H9 (cell line): Measurements from ENCODE around the gene LDB1. TPM values are rescaled to one million over a fixed set of nuclear protein-coding genes. Genes with fewer than 3 reads are reported as not detected.

Source experiments
- DNase-seq: peaks from one replicate; pipeline ENCODE4 v3.0.0-alpha.2; 2017
- H2AFZ ChIP-seq: one replicate; pipeline ENCODE4 v1.6.1; 2013; ENCODE audit warnings: mild to moderate bottlenecking, low read length, control low read depth, moderate library complexity
- H2AK5ac ChIP-seq: 2 replicates; pipeline ENCODE4 v1.6.1; 2013; ENCODE audit warnings: low read length, control low read depth, mixed read lengths; ENCODE audit not compliant: insufficient read length
- H2BK120ac ChIP-seq: one replicate; pipeline ENCODE4 v1.6.1; 2013; ENCODE audit warnings: low read depth, mild to moderate bottlenecking, low read length, control low read depth, inconsistent platforms; ENCODE audit not compliant: poor library complexity, severe bottlenecking
- H2BK12ac ChIP-seq: 2 replicates; pipeline ENCODE4 v1.6.1; 2013; ENCODE audit warnings: low read length, control low read depth, mixed read lengths, low read depth; ENCODE audit not compliant: insufficient read length
- H2BK15ac ChIP-seq: 2 replicates; pipeline ENCODE4 v1.6.1; 2013; ENCODE audit warnings: low read depth, low read length, control low read depth
- H2BK20ac ChIP-seq: one replicate; pipeline ENCODE4 v1.6.1; 2013; ENCODE audit warnings: low read depth, mild to moderate bottlenecking, low read length, control low read depth, inconsistent platforms; ENCODE audit not compliant: poor library complexity, severe bottlenecking
- H2BK5ac ChIP-seq: 2 replicates; pipeline ENCODE4 v1.6.1; 2013; ENCODE audit warnings: low read length, control low read depth, mixed read lengths; ENCODE audit not compliant: insufficient read length
- H3K14ac ChIP-seq: 2 replicates; pipeline ENCODE4 v1.6.1; 2013; ENCODE audit warnings: low read length, control low read depth; ENCODE audit not compliant: insufficient read depth
- H3K18ac ChIP-seq: 2 replicates; pipeline ENCODE4 v1.6.1; 2013; ENCODE audit warnings: low read depth, mild to moderate bottlenecking, mixed read lengths, low read length, control low read depth; ENCODE audit not compliant: insufficient read length
- H3K23ac ChIP-seq: 2 replicates; pipeline ENCODE4 v1.6.1; 2013; ENCODE audit warnings: low read length, control low read depth, mixed read lengths, low read depth; ENCODE audit not compliant: insufficient read length
- H3K23me2 ChIP-seq: 2 replicates; pipeline ENCODE4 v1.6.1; 2013; ENCODE audit warnings: low read depth, mild to moderate bottlenecking, mixed read lengths, low read length, control low read depth; ENCODE audit not compliant: insufficient read length, poor library complexity, severe bottlenecking
- H3K27ac ChIP-seq: 2 replicates; pipeline ENCODE4 v1.5.1; 2013; ENCODE audit warnings: low read length, control low read depth, mixed read lengths, low read depth; ENCODE audit not compliant: insufficient read length
- H3K27me3 ChIP-seq: 2 replicates; pipeline ENCODE4 v1.6.1; 2013; ENCODE audit warnings: low read length, control low read depth, inconsistent platforms; ENCODE audit not compliant: insufficient read depth
- H3K4ac ChIP-seq: 2 replicates; pipeline ENCODE4 v1.6.1; 2013; ENCODE audit warnings: low read depth, mild to moderate bottlenecking, control low read depth, inconsistent platforms, low read length, moderate library complexity
- H3K4me1 ChIP-seq: 2 replicates; pipeline ENCODE4 v1.6.1; 2013; ENCODE audit warnings: low read length, control low read depth, inconsistent platforms; ENCODE audit not compliant: insufficient read depth
- H3K4me2 ChIP-seq: 2 replicates; pipeline ENCODE4 v1.6.1; 2013; ENCODE audit warnings: low read length, control low read depth, mixed read lengths; ENCODE audit not compliant: insufficient read length, insufficient read depth
- H3K56ac ChIP-seq: 2 replicates; pipeline ENCODE4 v1.6.1; 2013; ENCODE audit warnings: low read depth, mild to moderate bottlenecking, mixed read lengths, low read length, control low read depth; ENCODE audit not compliant: insufficient read length
- H3K79me1 ChIP-seq: 2 replicates; pipeline ENCODE4 v1.6.1; 2013; ENCODE audit warnings: low read depth, mild to moderate bottlenecking, moderate library complexity, low read length, control low read depth, inconsistent platforms; ENCODE audit not compliant: insufficient read depth, poor library complexity, severe bottlenecking
- H3K79me2 ChIP-seq: 2 replicates; pipeline ENCODE4 v1.6.1; 2013; ENCODE audit warnings: low read length, control low read depth, inconsistent platforms; ENCODE audit not compliant: insufficient read depth
- H3K9ac ChIP-seq: 2 replicates; pipeline ENCODE4 v1.6.1; 2013; ENCODE audit warnings: low read length, control low read depth, mixed read lengths; ENCODE audit not compliant: insufficient read length; ENCODE audit errors: extremely low read depth
- H3K9me3 ChIP-seq: one replicate; pipeline ENCODE4 v1.6.1; 2013; ENCODE audit warnings: low read depth, low read length, inconsistent platforms; ENCODE audit not compliant: control insufficient read depth
- H3T11ph ChIP-seq: one replicate; pipeline ENCODE4 v1.6.1; 2013; ENCODE audit warnings: mild to moderate bottlenecking, low read length, control low read depth, inconsistent platforms
- H4K20me1 ChIP-seq: one replicate; pipeline ENCODE4 v1.6.1; 2013; ENCODE audit not compliant: control insufficient read depth, insufficient read length, insufficient read depth
- H4K5ac ChIP-seq: 2 replicates; pipeline ENCODE4 v1.6.1; 2013; ENCODE audit warnings: low read depth, mild to moderate bottlenecking, mixed read lengths, low read length, control low read depth; ENCODE audit not compliant: insufficient read length
- H4K8ac ChIP-seq: replicated peaks from 2 replicates; pipeline ENCODE4 v1.6.1; 2013; ENCODE audit warnings: low read length, control low read depth, mixed read lengths, low read depth; ENCODE audit not compliant: insufficient read length
- H4K91ac ChIP-seq: 2 replicates; pipeline ENCODE4 v1.6.1; 2013; ENCODE audit warnings: low read depth, mild to moderate bottlenecking, moderate library complexity, mixed read lengths, low read length, control low read depth; ENCODE audit not compliant: insufficient read length
- H3K27ac Mint-ChIP-seq, 3 experiments: 2 replicates in 2 of 3; 3 replicates in 1 of 3; pipeline ENCODE4 v1.8.0; 2020 to 2021; ENCODE audit warnings: mixed read lengths in 3 of 3, mild to moderate bottlenecking in 1 of 3, moderate library complexity in 1 of 3
- H3K27me3 Mint-ChIP-seq: 2 replicates; pipeline ENCODE4 v1.8.0; 2021; ENCODE audit warnings: low read depth, mild to moderate bottlenecking, moderate library complexity, mixed read lengths
- H3K36me3 Mint-ChIP-seq, 3 experiments: 2 replicates in 2 of 3; 3 replicates in 1 of 3; pipeline ENCODE4 v1.8.0; 2020 to 2021; ENCODE audit warnings: low read depth in 3 of 3, mixed read lengths in 3 of 3; ENCODE audit not compliant: insufficient read depth in 1 of 3
- H3K4me1 Mint-ChIP-seq, 2 experiments: 2 replicates each; pipeline ENCODE4 v1.8.0; 2020; ENCODE audit warnings: mixed read lengths in 2 of 2
- H3K4me3 Mint-ChIP-seq, 2 experiments: 2 replicates in 1 of 2; 3 replicates in 1 of 2; pipeline ENCODE4 v1.8.0; 2020 to 2021; ENCODE audit warnings: mild to moderate bottlenecking in 2 of 2, mixed read lengths in 2 of 2, moderate library complexity in 1 of 2
- H3K9me3 Mint-ChIP-seq, 2 experiments: 2 replicates in 1 of 2; 3 replicates in 1 of 2; pipeline ENCODE4 v1.8.0; 2020; ENCODE audit warnings: mild to moderate bottlenecking in 2 of 2, mixed read lengths in 2 of 2, moderate library complexity in 1 of 2
- WGBS: extraction: QIAGEN DNeasy Blood & Tissue Kit; methylation state at CpG from one replicate; pipeline ENCODE4 v1.1.7; 2013; ENCODE audit warnings: missing lambda C conversion rate, low lambda C conversion rate, mixed read lengths; ENCODE audit not compliant: insufficient read length; ENCODE audit errors: extremely low coverage; 5-methylcytosine and 5-hydroxymethylcytosine counted together
- total RNA-seq: library from RNA; stranded (reverse); gene quantifications from 2 replicates; pipeline ENCODE4 v1.2.1, GENCODE V29; 2021
- TF ChIP-seq, protein P1 (sequence below): fragments of 200-600 bp; sonication (generic); conservative IDR thresholded peaks from 3 replicates; pipeline ENCODE4 v1.8.0; 2021; ENCODE audit warnings: antibody characterized with exemption, mild to moderate bottlenecking

Gene LDB1
- total RNA-seq, 1 experiment from 2014 or later, result 80.5 TPM

DNA sequence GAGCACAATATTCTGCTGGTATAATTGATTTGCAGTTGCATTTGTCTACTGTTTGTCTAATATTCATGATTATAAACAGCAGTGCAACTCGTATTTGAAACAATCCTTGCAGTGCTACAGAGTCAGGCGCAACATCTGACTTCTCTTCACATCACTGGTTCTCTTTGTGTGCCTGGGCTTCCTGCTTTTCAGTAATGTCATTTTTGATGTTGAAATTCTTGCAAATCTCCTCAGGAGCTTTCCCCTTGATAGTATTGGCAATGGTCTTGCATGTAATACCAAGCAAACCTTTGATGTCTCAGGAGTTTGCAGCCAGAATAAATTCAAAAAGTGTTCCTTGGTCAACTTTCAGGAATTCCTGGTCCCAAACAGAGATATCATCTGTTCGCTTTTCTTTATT, 34.8 kb downstream of the LDB1 start:
- Histone ChIP-seq H3K18ac (no peak overlapping the region), H4K8ac (no peak overlapping the region), H4K5ac (no peak overlapping the region), H2BK20ac (no peak overlapping the region), H3T11ph (no peak overlapping the region), H2BK120ac (no peak overlapping the region), H3K9ac (no peak overlapping the region), H2AFZ (no peak overlapping the region), H3K4ac (no peak overlapping the region), H3K79me1 (no peaks in the 10 kb centered on the region), H2BK12ac (no peak overlapping the region), H2BK15ac (no peak overlapping the region), H3K27me3 (no peaks in the 10 kb centered on the region), H4K91ac (no peak overlapping the region), H3K23ac (no peak overlapping the region), H2AK5ac (no peak overlapping the region), H4K20me1 (no peaks in the 10 kb centered on the region), H3K4me2 (no peak overlapping the region), H3K9me3 (no peaks in the 10 kb centered on the region), H3K4me1 (no peaks in the 10 kb centered on the region), H3K14ac (no peak overlapping the region), H3K27ac (no peak overlapping the region), H3K23me2 (no peaks in the 10 kb centered on the region), H3K56ac (no peak overlapping the region), H3K79me2 (no peaks in the 10 kb centered on the region), H2BK5ac (no peak overlapping the region)
- peaks cover 0 to 1% (median 0%) of the 10 kb centered on the region in 3 experiments; a peak in 2 of 7 replicates for H3K36me3 Mint-ChIP-seq
- WGBS, result no CpG with 5 or more reads among the region's 3 CpGs
- H3K9me3 Mint-ChIP-seq, result no peaks in the 10 kb centered on the region
- TF ChIP-seq, protein P1, sequence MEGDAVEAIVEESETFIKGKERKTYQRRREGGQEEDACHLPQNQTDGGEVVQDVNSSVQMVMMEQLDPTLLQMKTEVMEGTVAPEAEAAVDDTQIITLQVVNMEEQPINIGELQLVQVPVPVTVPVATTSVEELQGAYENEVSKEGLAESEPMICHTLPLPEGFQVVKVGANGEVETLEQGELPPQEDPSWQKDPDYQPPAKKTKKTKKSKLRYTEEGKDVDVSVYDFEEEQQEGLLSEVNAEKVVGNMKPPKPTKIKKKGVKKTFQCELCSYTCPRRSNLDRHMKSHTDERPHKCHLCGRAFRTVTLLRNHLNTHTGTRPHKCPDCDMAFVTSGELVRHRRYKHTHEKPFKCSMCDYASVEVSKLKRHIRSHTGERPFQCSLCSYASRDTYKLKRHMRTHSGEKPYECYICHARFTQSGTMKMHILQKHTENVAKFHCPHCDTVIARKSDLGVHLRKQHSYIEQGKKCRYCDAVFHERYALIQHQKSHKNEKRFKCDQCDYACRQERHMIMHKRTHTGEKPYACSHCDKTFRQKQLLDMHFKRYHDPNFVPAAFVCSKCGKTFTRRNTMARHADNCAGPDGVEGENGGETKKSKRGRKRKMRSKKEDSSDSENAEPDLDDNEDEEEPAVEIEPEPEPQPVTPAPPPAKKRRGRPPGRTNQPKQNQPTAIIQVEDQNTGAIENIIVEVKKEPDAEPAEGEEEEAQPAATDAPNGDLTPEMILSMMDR, result no peak
- DNase-seq, result no peak
- no peak overlapping the region for H3K27ac Mint-ChIP-seq
- no peak overlapping the region for H3K4me3 Mint-ChIP-seq
- H3K27me3 Mint-ChIP-seq, result peaks cover 2% of the 10 kb centered on the region; the same call in 1 of the 2 replicates
- H3K4me1 Mint-ChIP-seq, result no peaks in the 10 kb centered on the region
